Upper lobe of right lung (tissue), 1 donor: ENCODE data around the gene PGGHG. TPM values are rescaled to one million over a fixed set of nuclear protein-coding genes. Genes with fewer than 3 reads are reported as not detected.
A peak's percentile ranks its signal among the peaks of the same experiment; 100 is the strongest.

Experiments
- ATAC-seq: fragments of 200-7000 bp; cut with Tn5 transposase; one replicate; pipeline ENCODE4 v1.9.1; 2020; ENCODE audit warnings: mild to moderate bottlenecking, moderate library complexity
- DNase-seq: peaks from one replicate; pipeline ENCODE4 v3.0.0-alpha.2; 2020
- H3K27ac ChIP-seq: fragments of 200-600 bp; one replicate; pipeline ENCODE4 v1.8.0; 2022
- H3K27me3 ChIP-seq: fragments of 200-600 bp; one replicate; pipeline ENCODE4 v1.8.0; 2022; ENCODE audit warnings: mild to moderate bottlenecking
- H3K36me3 ChIP-seq: fragments of 200-600 bp; one replicate; pipeline ENCODE4 v1.8.0; 2022
- H3K4me1 ChIP-seq: fragments of 200-600 bp; one replicate; pipeline ENCODE4 v1.8.0; 2022
- H3K4me3 ChIP-seq: fragments of 200-600 bp; one replicate; pipeline ENCODE4 v1.8.0; 2022; ENCODE audit warnings: mild to moderate bottlenecking
- H3K9me3 ChIP-seq: fragments of 200-600 bp; one replicate; pipeline ENCODE4 v1.8.0; 2022
- intact Hi-C: fragments of 100-400 bp; cut with DNase I; formaldehyde crosslinking; loops from one replicate; pipeline ENCODE4 v1.11.0; 2022
- total RNA-seq: library from RNA; stranded (reverse); fragmentation: NEBNext Ultra II Directional; extraction: Animal tissue kit (Norgen Biotek cat#: 25700); gene quantifications from one replicate; pipeline ENCODE4 v1.2.1, GENCODE V29; 2021
- TF ChIP-seq, protein P1 (sequence below): fragments of 200-600 bp; IDR thresholded peaks from one replicate; pipeline ENCODE4 v1.8.0; 2022; ENCODE audit warnings: antibody characterized with exemption
- donor health status: DM: no; HTN: yes; CAD: no; lungs with severe emphysema.

The PGGHG gene
- total RNA-seq, 1 donor from 2014 or later: 105 TPM

- no peak for DNase-seq
- ATAC-seq: no peak
- no peaks in the 10 kb centered on the region for H3K27me3 ChIP-seq
- H3K27ac ChIP-seq: no peak overlapping the region
- H3K4me1 ChIP-seq: no peaks in the 10 kb centered on the region
- H3K9me3 ChIP-seq: no peaks in the 10 kb centered on the region
- H3K36me3 ChIP-seq: peaks cover 79% of the 10 kb centered on the region
- TF ChIP-seq, protein P1, sequence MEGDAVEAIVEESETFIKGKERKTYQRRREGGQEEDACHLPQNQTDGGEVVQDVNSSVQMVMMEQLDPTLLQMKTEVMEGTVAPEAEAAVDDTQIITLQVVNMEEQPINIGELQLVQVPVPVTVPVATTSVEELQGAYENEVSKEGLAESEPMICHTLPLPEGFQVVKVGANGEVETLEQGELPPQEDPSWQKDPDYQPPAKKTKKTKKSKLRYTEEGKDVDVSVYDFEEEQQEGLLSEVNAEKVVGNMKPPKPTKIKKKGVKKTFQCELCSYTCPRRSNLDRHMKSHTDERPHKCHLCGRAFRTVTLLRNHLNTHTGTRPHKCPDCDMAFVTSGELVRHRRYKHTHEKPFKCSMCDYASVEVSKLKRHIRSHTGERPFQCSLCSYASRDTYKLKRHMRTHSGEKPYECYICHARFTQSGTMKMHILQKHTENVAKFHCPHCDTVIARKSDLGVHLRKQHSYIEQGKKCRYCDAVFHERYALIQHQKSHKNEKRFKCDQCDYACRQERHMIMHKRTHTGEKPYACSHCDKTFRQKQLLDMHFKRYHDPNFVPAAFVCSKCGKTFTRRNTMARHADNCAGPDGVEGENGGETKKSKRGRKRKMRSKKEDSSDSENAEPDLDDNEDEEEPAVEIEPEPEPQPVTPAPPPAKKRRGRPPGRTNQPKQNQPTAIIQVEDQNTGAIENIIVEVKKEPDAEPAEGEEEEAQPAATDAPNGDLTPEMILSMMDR: no peak
- intact Hi-C loops: no loop called here
- no peak overlapping the region for H3K4me3 ChIP-seq
Measured at GRCh38 chr11:250274-250673, 38.7 kb upstream of the PGGHG start.

- intact Hi-C loops: no loop called here
- peaks cover 75% of the 10 kb centered on the region for H3K36me3 ChIP-seq
- TF ChIP-seq, protein P1: peak; percentile 67
Measured at GRCh38 chr11:250740-251299, 38.1 kb upstream of the PGGHG start.

GRCh38 chr11:251550-251949 is 37.4 kb upstream of the PGGHG start:
- no peak overlapping the region for H3K4me3 ChIP-seq
- H3K9me3 ChIP-seq: no peaks in the 10 kb centered on the region
- ATAC-seq: no peak
- TF ChIP-seq, protein P1: no peak
- no peak overlapping the region for H3K27ac ChIP-seq
- H3K36me3 ChIP-seq: peaks cover 68% of the 10 kb centered on the region
- H3K4me1 ChIP-seq: no peaks in the 10 kb centered on the region
- DNase-seq: no peak
- intact Hi-C loops: no loop called here
- H3K27me3 ChIP-seq: no peaks in the 10 kb centered on the region

More at GRCh38 chr11:250740-251299, 38.1 kb upstream of the PGGHG start:
- no peaks in the 10 kb centered on the region for H3K9me3 ChIP-seq
- H3K27ac ChIP-seq: no peak overlapping the region
- no peaks in the 10 kb centered on the region for H3K4me1 ChIP-seq
- H3K4me3 ChIP-seq: no peak overlapping the region
- DNase-seq (no peak), ATAC-seq (peak; percentile 91)
- H3K27me3 ChIP-seq: no peaks in the 10 kb centered on the region

- H3K9me3 ChIP-seq: no peaks in the 10 kb centered on the region
- H3K4me3 ChIP-seq: no peak overlapping the region
- intact Hi-C loops: no loop called here
- TF ChIP-seq, protein P1: no peak
- H3K4me1 ChIP-seq: no peaks in the 10 kb centered on the region
- no peaks in the 10 kb centered on the region for H3K27me3 ChIP-seq
- H3K36me3 ChIP-seq: peaks cover 57% of the 10 kb centered on the region
- no peak overlapping the region for H3K27ac ChIP-seq
- DNase-seq (no peak), ATAC-seq (no peak)
Measured at GRCh38 chr11:252666-253065, 36.3 kb upstream of the PGGHG start.

GRCh38 chr11:253160-253885 is 35.6 kb upstream of the PGGHG start:
- ATAC-seq: no peak
- H3K4me3 ChIP-seq: no peak overlapping the region
- H3K4me1 ChIP-seq: no peaks in the 10 kb centered on the region
- no peak overlapping the region for H3K27ac ChIP-seq
- H3K9me3 ChIP-seq: no peaks in the 10 kb centered on the region
- intact Hi-C loops: no loop called here
- TF ChIP-seq, protein P1: no peak
- H3K27me3 ChIP-seq: no peaks in the 10 kb centered on the region
- H3K36me3 ChIP-seq: peaks cover 50% of the 10 kb centered on the region
- DNase-seq: no peak
